Natural killer cell (primary cell): Measurements from ENCODE around the gene CD96. TPM values are rescaled to one million over a fixed set of nuclear protein-coding genes. Genes with fewer than 3 reads are reported as not detected.

Experiments used
- ATAC-seq, 3 donors: fragments of 150-1000 bp in 2 of 3; fragments of 200-7000 bp in 1 of 3; cut with Tn5 transposase; 1 replicate in 1 of 3; 2 replicates in 2 of 3; pipeline ENCODE4 v1.10.0; 2021; ENCODE audit warnings: mild to moderate bottlenecking in 2 of 3, moderate library complexity in 2 of 3
- DNase-seq, 2 donors: peaks; one replicate each; pipeline versions ENCODE4 v3.0.0 to v3.0.0-alpha.2; 2013 to 2021; ENCODE audit warnings: mixed read lengths in 1 of 2
- H3K27ac ChIP-seq: one replicate; pipeline ENCODE4 v1.5.1; 2013; ENCODE audit warnings: mild to moderate bottlenecking, low read length
- H3K27me3 ChIP-seq: one replicate; pipeline ENCODE4 v1.6.1; 2013; ENCODE audit warnings: low read length; ENCODE audit not compliant: control insufficient read depth, insufficient read depth
- H3K36me3 ChIP-seq: one replicate; pipeline ENCODE4 v1.6.1; 2013; ENCODE audit warnings: low read length; ENCODE audit not compliant: control insufficient read depth, insufficient read depth
- H3K4me1 ChIP-seq: one replicate; pipeline ENCODE4 v1.6.1; 2013; ENCODE audit warnings: low read length; ENCODE audit not compliant: control insufficient read depth, insufficient read depth
- H3K4me3 ChIP-seq: one replicate; pipeline ENCODE4 v1.5.1; 2013; ENCODE audit warnings: low read length
- H3K9me3 ChIP-seq: one replicate; pipeline ENCODE4 v1.6.1; 2013; ENCODE audit warnings: low read length; ENCODE audit not compliant: control insufficient read depth, insufficient read depth
- H3K27ac Mint-ChIP-seq, 2 donors: one replicate each; pipeline ENCODE4 v1.8.0; 2022; ENCODE audit warnings: mild to moderate bottlenecking in 2 of 2, mixed read lengths in 2 of 2, moderate library complexity in 1 of 2
- H3K27me3 Mint-ChIP-seq, 2 donors: one replicate each; pipeline ENCODE4 v1.8.0; 2022; ENCODE audit warnings: low read depth in 2 of 2, mixed read lengths in 2 of 2
- H3K36me3 Mint-ChIP-seq: one replicate; pipeline ENCODE4 v1.8.0; 2022; ENCODE audit warnings: mixed read lengths
- H3K4me1 Mint-ChIP-seq, 2 donors: one replicate each; pipeline ENCODE4 v1.8.0; 2022; ENCODE audit warnings: mixed read lengths in 2 of 2
- H3K4me3 Mint-ChIP-seq: one replicate; pipeline ENCODE4 v1.8.0; 2022; ENCODE audit warnings: mild to moderate bottlenecking, moderate library complexity, mixed read lengths
- H3K9me3 Mint-ChIP-seq, 2 donors: one replicate each; pipeline ENCODE4 v1.8.0; 2022; ENCODE audit warnings: mixed read lengths in 2 of 2
- CTCF ChIP-seq: fragments of 200-600 bp; IDR thresholded peaks from one replicate; pipeline ENCODE4 v1.8.0; 2022; ENCODE audit warnings: antibody characterized with exemption
- WGBS: methylation state at CpG from one replicate; pipeline ENCODE4 v1.1.7; 2013; ENCODE audit warnings: missing lambda C conversion rate; ENCODE audit not compliant: insufficient coverage; 5-methylcytosine and 5-hydroxymethylcytosine counted together
- intact Hi-C: fragments of 100-400 bp; cut with micrococcal nuclease; formaldehyde crosslinking; loops from one replicate; pipeline ENCODE4 v1.14.2; 2022
- total RNA-seq, 4 donors: library from RNA; stranded (reverse); fragments of 120-200 nt in 1 of 4; gene quantifications; one replicate each; pipeline versions ENCODE4 v1.2.3 to v1.2.4, GENCODE V29; 2013 to 2022

CD96 gene
- total RNA-seq, 3 donors from 2014 or later (not counting 1 experiment from before 2014, with no cell fraction given), result 146 to 191 (median 166) TPM

GRCh38 chr3:111666041-111666735, 124.2 kb downstream of the CD96 start:
- 93% methylated on average over 4 of the region's 4 CpGs for WGBS
- peaks cover 12% of the 10 kb centered on the region for H3K36me3 Mint-ChIP-seq

GRCh38 chr3:111667170-111667569, 125.2 kb downstream of the CD96 start:
- H3K4me3 ChIP-seq, result no peak overlapping the region
- H3K27ac ChIP-seq, result peak overlapping the region; percentile 97
- Mint-ChIP-seq H3K27me3 (no peaks in the 10 kb centered on the region), H3K27ac (peak overlapping the region; percentile 89 to 97), H3K4me1 (peaks cover 45 to 50% of the 10 kb centered on the region in 2 donors), H3K9me3 (peaks cover 2 to 3% of the 10 kb centered on the region in 2 donors), H3K4me3 (peak overlapping the region; percentile 85), H3K36me3 (peaks cover 11% of the 10 kb centered on the region)
- TF ChIP-seq CTCF, result no peak
- no peaks in the 10 kb centered on the region for H3K9me3 ChIP-seq
- 100% methylated on average over 3 of the region's 5 CpGs for WGBS
- peaks cover 15% of the 10 kb centered on the region for H3K4me1 ChIP-seq
- H3K27me3 ChIP-seq, result no peaks in the 10 kb centered on the region
- intact Hi-C loops, result loop anchor here (5.0 kb wide), 1 partner anchor 120 kb away; no protein-coding TSS in a partner anchor
- DNase-seq (no peak), ATAC-seq (no peak)
- H3K36me3 ChIP-seq, result peaks cover under 1% of the 10 kb centered on the region

More at GRCh38 chr3:111666041-111666735, 124.2 kb downstream of the CD96 start:
- H3K9me3 Mint-ChIP-seq, result peaks cover 2 to 3% of the 10 kb centered on the region in 2 donors
- DNase-seq (no peak), ATAC-seq (no peak)
- H3K36me3 ChIP-seq, result peaks cover 2% of the 10 kb centered on the region
- no peak overlapping the region for H3K4me3 ChIP-seq
- H3K27me3 Mint-ChIP-seq, result no peaks in the 10 kb centered on the region
- H3K9me3 ChIP-seq, result peaks cover 9% of the 10 kb centered on the region
- no peak for TF ChIP-seq CTCF
- H3K27ac ChIP-seq, result peak overlapping the region; percentile 97
- intact Hi-C loops, result loop anchor here (5.0 kb wide), 1 partner anchor 119 kb away; no protein-coding TSS in a partner anchor
- no peaks in the 10 kb centered on the region for H3K27me3 ChIP-seq
- H3K4me3 Mint-ChIP-seq, result peak overlapping the region; percentile 58
- H3K4me1 ChIP-seq, result peaks cover 15% of the 10 kb centered on the region
- H3K4me1 Mint-ChIP-seq, result peaks cover 37 to 42% of the 10 kb centered on the region in 2 donors
- H3K27ac Mint-ChIP-seq, result peak overlapping the region; percentile 89 to 97

GRCh38 chr3:111667621-111668239, 125.7 kb downstream of the CD96 start:
- H3K36me3 Mint-ChIP-seq, result peaks cover 5% of the 10 kb centered on the region

More at GRCh38 chr3:111667621-111668239, 125.7 kb downstream of the CD96 start:
- Histone ChIP-seq H3K9me3 (no peaks in the 10 kb centered on the region), H3K27me3 (no peaks in the 10 kb centered on the region), H3K4me1 (peaks cover 18% of the 10 kb centered on the region), H3K36me3 (no peaks in the 10 kb centered on the region), H3K4me3 (peak overlapping the region; percentile 23), H3K27ac (peak overlapping the region; percentile 97)
- peak overlapping the region; percentile 85 for H3K4me3 Mint-ChIP-seq
- no peak for TF ChIP-seq CTCF
- WGBS, result 52% methylated on average over 3 of the region's 5 CpGs
- H3K9me3 Mint-ChIP-seq, result peaks cover 2% of the 10 kb centered on the region in 2 donors
- intact Hi-C loops, result loop anchor here (2.0 to 5.0 kb wide), 2 partner anchors 120 to 193 kb away; no protein-coding TSS in a partner anchor
- peak; percentile 46 to 92 for DNase-seq
- H3K4me1 Mint-ChIP-seq, result peaks cover 51 to 56% of the 10 kb centered on the region in 2 donors
- no peaks in the 10 kb centered on the region for H3K27me3 Mint-ChIP-seq
- ATAC-seq, result peak; percentile 88 to 97 (median 94)
- H3K27ac Mint-ChIP-seq, result peak overlapping the region; percentile 89 to 97
